ENCODE measurements around the gene RNF175.

RNF175 gene

DNA sequence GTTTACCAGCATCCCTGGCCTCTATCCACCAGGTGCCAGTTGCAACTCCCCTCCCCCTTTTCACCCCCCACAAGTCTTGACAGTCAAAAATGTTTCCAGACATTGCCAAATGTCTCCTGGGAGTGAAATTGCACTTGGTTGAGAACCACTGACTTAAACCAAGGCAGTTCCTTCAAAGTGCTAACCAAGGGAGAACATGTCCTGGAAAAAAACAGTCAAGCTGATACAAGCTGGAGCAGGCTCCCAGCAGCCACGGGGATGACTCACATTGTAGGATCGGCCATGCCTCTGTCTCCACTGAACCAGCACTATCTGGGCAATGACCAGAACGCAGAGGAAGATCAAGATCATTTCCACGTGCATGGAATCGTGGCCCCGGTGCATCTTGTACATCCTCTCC, 11.4 kb downstream of the RNF175 start:
- DNase-seq (ENCODE audit: low read depth in 2 of 2): no peak

DNA sequence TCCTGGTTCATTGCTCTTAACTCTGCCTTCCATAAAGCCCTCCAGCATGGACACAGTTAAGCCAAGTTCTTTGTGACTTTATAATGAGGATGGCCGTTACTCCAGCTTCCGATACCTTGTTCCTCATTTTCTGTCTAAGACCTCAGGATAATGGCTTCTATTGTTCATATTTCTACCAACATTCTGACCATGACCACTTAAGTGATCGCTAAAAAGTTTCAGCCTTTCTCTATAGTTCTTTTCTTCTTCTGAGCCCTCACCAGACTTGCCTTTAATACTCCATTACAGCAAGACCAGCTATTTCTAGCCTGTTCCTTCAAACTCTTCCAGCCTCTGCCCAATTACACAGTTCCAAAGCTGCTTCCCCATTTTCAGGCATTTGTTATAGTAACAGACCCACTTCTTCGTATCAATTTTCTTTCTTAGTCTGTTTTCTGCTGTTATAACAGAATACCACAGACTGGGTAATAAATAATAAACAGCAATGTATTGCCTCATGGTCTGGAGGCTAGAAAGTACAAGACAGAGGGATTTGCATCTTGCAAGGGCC, 12.3 kb downstream of the RNF175 start:
- no peak for DNase-seq (ENCODE audit: low read depth in 2 of 2)

DNA sequence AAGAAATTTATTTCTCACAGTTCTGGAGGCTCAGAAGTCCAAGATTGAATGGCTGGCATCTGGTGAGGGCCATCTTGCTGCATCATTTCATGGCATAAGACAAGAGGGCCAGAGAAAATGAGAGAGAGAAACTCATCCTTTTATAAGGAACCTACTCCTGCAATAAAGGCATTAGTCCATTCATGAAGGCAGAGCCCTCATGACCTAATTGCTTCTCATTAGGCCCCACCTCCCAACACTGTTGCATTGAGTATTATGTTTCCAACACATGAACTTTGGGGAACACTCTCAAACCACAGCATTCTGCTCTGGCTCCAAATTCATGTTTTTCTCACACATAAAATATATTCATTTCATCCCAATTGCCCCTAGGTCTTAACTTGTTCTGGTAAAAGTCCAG, 14.2 kb downstream of the RNF175 start:
- no peak for DNase-seq (ENCODE audit: low read depth in 2 of 2)

DNA sequence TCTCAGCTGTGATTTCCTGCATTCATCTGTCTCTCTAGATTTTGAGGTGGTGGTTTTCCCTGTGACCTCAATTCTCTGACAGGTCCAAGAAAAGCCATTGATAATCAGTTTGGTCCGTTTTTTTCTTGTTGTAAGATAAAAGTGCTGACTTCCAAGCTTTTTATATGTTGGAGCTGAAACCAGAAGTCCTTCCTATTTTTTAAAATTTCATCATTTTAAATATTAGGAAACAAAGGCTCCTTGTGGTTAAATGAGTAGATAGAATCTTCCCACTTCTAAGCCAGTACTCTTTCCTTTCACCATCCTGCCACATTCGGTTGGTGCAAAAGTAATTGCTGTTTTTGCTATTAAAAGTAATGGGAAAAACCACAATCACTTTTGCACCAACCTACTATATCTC, 18.3 kb downstream of the RNF175 start:
- DNase-seq (ENCODE audit: low read depth in 2 of 2): no peak

DNA sequence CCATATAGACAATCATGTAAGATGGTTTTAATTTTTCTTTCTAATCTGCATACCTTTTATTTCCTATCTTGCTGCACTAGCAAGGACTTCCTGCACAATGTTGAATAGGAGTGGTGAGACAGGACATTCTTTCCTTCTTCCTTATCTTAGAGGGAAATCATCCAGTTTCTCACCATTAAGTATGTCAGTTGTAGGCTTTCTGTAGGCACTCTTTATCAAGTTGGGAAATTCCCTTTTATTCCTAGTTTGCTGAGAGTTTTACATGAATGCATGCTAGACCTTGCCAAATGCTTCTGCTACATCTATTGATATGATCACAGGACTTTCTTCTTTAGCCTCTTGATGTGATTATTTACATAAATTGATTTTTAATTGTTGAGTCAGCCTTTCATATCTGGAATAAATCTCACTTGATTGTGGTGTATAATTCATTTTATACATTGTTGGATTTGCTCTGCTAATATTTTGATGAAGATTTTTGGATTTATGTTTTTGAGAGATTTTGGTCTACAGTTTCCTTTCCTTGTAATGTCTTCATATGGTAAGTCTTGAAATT, 23.8 kb downstream of the RNF175 start:
- DNase-seq (ENCODE audit: low read depth in 2 of 2): no peak

DNA sequence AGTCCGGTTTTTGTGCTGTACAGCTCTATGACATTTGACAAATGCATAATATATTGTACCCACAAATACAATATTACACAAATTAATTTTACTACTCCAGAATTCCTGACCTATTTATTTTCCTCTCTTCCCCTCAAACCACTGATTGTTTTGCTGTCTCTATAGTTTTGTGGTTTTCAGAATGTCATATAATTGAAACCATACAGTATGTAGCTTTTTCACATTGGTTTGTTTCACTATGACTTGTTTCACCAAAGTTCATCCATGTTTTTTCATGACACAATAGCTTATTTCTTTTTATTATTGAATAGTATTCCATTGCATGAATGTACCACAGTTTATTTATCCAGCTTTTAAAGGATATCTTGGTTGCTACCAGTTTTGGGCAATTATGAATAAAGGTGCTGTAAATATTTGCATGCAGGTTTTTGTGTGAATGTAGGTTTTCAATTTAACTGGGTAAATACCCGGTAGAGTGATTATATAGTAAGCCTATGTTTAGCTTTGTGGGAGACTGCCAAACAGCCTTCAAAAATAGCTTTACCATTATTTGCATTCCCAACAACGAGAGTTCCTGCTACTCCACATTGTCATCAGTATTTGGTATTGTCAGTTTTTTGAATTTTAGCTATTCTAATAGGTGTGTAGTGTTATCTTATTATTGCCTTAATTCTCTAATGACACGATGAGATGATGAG, 25.9 kb downstream of the RNF175 start:
- no peak for DNase-seq (ENCODE audit: low read depth in 2 of 2)

DNA sequence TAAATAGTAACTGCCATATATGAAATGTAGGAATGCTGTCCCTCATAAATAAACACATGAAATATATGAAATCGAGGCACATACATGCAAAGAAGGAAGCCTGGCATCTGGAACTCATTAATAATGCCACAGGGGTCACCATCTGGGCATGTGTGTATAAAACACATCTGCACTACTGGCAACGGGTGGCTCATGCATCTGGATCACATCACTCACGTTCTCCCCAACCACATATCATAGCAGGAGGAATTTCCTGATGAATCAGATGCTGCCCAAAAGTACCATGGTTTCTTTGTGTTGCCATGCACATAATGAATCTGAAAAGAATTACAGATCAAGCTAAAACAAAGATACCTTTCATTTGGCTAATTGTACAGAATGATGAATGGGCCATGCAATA, 28.6 kb downstream of the RNF175 start:
- no peak for DNase-seq (ENCODE audit: low read depth in 2 of 2)

DNA sequence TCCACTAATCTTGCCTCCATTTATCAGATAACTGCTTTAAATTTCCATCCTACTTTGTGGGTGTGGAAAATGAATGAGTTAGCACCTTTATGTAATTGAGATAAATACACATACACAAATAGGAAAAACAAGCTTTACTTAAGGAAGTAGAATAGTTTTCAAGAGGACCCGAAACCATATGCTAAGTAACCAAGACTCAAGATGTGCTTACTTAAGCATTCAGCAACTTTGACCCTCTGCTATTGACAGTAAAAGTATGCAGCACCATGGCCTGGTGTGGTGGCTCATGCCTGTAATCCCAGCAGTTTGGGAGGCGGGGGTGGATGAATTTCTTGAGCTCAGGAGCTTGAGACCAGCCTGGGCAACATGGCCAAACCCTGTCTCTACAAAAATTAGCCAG, 29.9 kb downstream of the RNF175 start:
- no peak for DNase-seq (ENCODE audit: low read depth in 2 of 2)

DNA sequence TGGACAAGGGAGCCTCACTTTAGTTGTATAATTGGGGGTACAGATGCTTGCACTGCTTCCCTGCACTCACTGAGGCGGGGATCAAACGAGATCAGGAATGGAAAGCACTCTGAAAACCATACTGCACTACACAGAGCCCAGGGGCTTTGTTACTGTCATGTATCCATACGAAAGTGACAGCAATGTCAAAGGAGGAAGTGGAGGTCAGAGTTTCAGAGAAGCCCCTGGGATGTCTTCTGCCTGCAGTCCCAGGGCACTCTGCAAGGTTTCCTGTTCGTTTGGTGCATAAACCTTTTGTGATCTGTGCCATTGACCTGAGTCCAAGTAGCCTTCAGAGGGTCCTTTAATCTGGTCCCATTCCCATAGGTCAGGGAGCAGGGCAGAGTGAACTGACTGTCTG, 31.2 kb downstream of the RNF175 start:
- no peak for DNase-seq (ENCODE audit: low read depth in 2 of 2)

DNA sequence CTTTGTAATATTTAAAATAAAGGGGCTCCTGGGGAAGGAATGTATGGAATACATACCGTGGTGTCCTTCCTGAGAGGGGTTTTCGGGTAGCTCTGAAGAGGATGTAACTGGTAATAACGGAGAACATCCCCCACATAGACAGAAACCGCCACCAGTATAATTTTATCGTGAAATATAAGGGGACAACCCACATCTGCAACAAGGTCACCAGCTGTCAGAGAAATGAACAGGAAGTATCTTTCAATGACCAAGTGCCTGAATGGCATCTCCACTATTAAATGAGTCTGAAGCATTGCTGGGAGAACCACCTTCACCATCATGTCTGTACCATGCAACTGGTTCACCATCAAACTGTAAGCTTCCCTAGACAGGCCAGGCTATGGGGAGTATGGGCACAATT, 31.7 kb downstream of the RNF175 start:
- DNase-seq (ENCODE audit: low read depth in 2 of 2): no peak

DNA sequence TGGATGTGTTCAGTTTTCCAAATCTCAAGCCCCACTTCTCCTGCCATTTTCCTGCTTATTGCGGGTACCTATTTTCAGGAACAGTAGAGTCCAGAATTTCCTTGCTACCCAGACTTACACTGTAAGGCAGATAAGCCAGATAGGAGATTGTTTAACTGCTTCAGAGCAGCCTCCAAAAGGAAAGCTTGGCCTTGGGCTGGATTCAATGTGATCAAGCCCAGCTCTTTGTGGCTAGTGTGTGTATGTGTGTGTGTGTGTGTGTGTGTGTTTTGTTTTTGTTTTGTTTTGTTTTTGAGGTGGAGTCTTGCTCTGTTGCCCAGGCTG, 34.0 kb downstream of the RNF175 start:
- no peak for DNase-seq (ENCODE audit: low read depth in 2 of 2)

DNA sequence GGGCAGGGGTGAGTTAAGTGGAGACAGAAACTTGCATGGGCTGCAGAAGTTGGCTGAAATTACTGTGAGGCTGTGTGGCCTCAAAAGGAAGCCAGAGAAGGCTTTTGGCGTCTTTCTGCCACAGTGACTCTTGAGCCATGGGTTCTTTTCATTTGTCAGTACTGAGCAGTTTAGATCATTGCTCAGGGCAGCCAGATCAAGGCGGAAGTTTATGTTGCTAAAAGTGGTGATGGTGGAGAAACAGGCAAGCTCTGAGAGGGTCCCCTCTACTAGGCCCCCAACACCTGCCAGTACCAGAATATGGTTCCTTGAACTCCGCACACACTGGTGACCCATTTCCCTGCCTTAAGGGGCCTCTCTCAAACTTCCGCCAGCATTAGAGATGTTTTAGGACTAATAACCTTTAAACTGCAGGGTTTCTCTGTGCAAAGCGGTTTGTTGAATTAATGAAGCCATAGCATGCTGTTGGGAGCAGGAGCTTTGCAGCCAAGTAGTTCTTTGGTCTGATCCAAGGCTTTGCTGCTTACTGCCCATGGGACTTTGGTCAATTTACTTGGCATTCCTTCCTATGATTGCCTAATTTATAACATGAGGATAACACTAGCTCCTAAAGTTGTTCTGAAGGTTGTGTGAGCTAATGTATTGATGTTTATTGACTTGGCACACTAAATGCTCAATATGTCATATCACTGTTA, 34.5 kb downstream of the RNF175 start:
- DNase-seq (ENCODE audit: low read depth in 2 of 2): no peak

DNA sequence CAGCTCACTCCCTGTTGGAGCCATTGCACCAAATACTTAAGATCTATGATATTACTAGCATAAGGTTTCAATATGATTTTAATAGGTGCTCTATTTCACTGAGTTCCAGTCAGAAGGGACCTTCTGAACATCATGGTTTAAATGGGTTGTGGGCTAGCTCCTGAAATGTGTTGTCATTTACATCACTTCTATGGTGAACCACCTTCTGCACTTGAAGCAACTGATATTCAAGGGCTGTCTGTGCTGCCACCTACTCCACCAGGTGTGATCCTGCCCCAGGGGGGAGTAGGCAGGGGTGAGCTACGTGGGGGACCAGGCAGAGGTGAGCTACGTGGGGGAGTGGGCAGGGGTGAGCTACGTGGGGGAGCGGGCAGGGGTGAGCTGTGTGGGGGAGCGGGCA, 35.2 kb downstream of the RNF175 start:
- DNase-seq (ENCODE audit: low read depth in 2 of 2): no peak

DNA sequence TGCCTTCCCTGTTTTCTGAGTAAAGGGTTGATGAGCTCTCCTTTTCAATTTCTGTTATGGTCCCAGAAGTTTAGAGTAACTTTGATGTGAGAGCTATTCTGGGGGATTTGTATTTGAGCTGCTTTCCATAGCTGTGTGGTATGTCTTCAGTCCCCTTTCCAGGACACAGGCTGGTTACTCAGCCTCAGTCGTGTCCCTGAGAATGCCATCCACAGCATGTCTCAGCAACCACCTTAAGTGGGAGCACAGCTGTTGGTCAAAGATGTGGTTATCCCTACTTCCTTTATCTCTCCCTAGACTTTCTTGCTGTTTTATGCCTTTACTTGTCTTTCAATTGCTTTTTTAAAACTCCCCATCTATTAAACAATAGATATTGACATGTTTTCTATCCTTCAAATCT, 37.8 kb downstream of the RNF175 start:
- DNase-seq (ENCODE audit: low read depth in 2 of 2): no peak

DNA sequence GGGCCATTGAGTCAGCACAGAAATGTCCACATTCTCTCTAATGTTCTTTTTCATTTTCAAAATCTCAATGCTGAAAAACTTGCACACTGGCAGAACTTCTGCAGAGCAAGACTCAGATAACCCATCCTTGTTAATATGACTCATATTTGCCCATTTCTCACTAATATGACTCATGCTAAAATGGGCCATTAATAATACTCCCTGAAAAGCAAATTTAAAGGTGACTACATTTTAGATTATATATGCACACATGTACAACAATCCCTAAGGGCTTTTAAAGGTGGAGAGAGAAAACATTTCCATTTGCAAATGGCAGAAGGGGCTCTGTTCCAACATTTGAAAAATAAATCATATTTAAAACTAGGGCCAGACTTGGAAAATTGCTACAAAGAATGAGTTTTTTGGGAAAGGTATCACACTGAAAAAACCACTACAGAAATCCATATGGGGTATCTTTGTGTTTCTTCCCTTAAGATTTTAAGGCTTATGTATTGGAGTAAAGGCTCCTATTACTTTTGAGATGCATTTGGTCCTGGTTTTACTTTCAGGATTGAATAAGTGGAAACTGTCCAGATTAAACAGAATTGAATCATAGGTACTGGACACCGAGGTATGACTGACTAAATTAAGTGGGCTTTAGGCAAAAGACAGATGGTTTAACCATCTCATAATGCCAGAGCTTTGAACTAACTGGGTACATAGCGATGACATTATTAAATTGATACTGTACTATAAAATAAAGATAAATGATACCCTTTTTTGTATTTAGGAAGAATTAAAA, 45.8 kb downstream of the RNF175 start:
- no peak for DNase-seq (ENCODE audit: low read depth in 2 of 2)

DNA sequence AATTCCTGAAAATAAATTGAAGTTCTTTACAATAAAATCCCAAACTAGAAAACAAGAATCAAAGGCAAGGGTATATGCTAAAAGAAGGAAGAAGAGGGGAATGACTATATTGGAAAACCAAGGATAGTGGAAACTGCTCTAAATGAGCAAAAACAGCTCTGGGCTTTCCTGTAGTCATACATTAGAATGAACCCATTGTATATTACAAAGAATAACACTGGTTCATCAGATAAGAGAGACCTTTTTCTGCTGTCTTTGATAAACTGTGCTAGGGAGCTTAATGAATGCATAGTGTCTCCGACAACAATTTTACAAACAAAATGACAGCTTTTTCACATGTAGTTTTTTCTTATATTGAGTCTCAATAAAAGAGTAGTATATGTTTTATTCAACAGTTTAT, 49.1 kb downstream of the RNF175 start:
- DNase-seq (ENCODE audit: low read depth in 2 of 2): no peak

DNA sequence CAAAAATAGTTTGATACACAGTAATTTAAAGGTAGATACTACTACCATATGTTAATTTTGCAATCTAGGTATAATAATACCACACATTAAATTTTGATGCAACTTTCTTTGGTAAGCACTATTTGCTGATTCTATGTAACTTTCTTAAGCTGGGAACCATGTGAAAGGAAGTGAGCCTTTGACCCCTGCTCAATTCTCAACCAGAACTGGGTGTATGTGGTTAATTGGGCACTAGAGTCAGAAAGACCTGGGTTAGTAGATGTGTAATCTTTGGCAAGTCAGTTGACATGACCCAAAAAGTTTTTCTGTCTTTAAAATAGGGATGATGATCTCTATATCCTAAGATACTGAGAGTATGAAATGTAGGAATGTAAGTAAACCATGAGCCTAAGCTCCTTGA, 53.3 kb downstream of the RNF175 start:
- no peak for DNase-seq (ENCODE audit: low read depth in 2 of 2)

DNA sequence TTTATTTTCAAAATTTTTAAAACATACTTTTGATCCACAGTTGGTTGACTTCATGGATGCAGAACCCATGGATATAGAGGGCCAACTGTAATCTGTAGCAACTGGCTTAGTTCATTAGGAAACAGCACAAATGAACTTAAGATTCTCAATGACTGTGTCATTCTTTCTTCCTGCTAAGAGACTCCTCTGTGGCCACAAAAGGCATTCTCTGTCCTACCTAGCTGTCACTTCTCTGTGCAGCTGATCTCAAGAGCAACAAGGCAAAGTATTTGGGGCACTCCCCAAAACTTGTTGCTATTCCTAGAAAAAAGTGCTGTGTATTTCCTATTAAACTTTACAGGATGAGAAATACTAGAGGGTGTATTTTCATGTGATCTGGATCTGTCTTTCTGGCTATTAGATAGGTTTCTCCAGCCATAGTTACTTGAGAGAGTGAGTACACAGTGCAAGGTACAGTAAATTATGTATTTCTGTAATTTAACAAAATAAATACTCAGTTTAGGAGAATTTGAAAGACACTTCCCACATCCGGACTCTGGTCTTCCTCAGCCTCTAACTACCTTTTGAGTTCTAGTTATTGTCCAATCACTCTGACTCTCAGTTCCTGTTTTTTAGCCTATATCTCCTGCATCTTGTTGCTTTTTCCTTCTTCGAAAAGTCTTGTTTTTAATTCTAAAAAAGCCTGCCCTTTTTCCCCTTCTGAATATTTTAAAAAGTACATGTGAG, 53.9 kb downstream of the RNF175 start:
- no peak for DNase-seq (ENCODE audit: low read depth in 2 of 2)

DNA sequence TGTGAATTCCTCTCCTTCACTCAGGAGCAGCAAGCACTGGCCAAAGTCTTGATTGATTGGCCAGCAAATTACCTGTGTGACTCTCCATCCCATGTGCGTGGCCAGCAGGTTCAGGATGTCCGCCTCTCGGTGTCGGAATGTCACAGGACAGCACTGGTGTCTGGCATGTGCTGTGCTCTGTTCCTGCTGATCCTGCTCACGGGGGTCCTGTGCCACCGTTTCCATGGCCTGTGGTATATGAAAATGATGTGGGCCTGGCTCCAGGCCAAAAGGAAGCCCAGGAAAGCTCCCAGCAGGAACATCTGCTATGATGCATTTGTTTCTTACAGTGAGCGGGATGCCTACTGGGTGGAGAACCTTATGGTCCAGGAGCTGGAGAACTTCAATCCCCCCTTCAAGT, 55.3 kb downstream of the RNF175 start:
- no peak for DNase-seq (ENCODE audit: low read depth in 2 of 2)

DNA sequence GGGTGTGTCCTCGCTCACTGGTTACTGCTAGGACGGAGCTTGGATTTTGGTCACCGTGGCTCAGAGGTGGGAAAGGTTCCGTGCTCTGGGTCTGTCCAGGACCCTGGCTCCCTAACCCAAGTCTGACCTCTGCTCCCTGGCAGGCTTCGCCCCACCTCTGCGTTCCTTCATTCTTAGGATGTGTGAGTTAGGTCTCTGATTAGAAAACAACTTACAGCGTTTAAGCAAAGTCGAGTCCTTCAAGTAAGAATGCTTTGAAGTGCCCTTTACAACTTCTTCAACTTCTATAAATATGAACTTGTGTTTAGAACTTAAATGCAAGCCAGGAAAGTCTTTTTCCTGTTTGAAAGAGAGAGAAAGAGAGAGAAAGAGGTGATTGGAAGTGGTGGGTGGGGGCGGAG, 74.9 kb downstream of the RNF175 start:
- peak in 1 of 2 experiments; percentile 6 for DNase-seq (ENCODE audit: low read depth in 2 of 2)

DNA sequence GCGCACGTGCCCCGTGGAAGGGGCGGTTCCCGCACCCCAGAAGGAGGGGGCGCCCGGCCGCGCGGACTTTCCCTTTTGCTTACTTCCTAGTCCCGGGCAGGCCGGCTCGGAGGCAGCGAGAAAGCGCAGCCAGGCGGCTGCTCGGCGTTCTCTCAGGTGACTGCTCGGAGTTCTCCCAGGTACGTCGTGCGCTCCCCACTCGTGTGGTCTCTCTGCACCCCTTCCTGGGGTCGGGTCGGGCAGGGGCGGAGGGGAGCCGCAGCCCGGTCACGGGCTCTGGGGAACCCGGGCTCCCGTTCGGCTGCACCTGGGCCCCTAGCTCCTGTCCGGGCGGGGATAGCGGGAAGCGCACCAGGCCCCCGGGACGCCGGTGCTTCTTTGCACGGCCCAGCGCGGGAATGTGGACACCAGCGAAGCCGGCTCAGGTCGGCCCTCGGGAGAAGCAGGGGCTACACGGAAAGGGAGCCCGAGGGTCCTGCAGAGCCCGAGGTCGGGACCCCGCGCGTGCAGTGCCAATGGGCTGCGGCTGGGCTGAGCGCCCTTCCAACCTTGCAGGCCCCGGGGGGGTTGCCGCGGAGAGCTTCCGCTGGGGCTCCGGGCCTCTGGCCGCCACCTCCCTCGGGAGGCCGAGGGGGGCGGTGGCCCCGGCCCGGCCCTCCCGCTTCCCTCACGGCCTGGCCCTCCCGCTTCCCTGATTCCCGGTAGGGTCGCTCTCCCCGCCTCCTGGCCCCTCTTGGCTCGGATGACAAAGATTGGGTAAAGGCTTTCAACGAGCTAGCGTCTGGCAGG, 75.4 kb downstream of the RNF175 start, which contains the start of gene TLR2:
TLR2 (plus strand) TSS at position 99 of the 789 bp plus-strand sequence. CDS start 18,628 bp downstream, outside the sequence.
- DNase-seq (ENCODE audit: low read depth in 2 of 2): peak; percentile 34 to 53
